Left lung (tissue), 10 donors: ENCODE data around the gene KATNBL1. TPM values are rescaled to one million over a fixed set of nuclear protein-coding genes. Genes with fewer than 3 reads are reported as not detected.
"Not testable (repeated sequence)": the region's sequence is repeated elsewhere in the genome, so short reads cannot be mapped to it uniquely, and the experiment has no call there.

Experiments
- ATAC-seq: fragments of 200-7000 bp; cut with Tn5 transposase; one replicate; pipeline ENCODE4 v1.9.1; 2020; ENCODE audit warnings: moderate library complexity
- DNase-seq, 4 donors: peaks; one replicate each; pipeline ENCODE4 v3.0.0-alpha.2; 2013 to 2020
- H3K27ac ChIP-seq, 2 donors: fragments of 200-600 bp; sonication (generic) in 1 of 2; one replicate each; pipeline versions ENCODE4 v1.5.0 to v1.8.0; 2020 to 2021
- H3K27me3 ChIP-seq, 2 donors: fragments of 200-600 bp; sonication (generic) in 1 of 2; one replicate each; pipeline versions ENCODE4 v1.5.0 to v1.8.0; 2020 to 2021
- H3K36me3 ChIP-seq, 2 donors: fragments of 200-600 bp; sonication (generic) in 1 of 2; one replicate each; pipeline versions ENCODE4 v1.5.0 to v1.8.0; 2020 to 2021
- H3K4me1 ChIP-seq, 2 donors: fragments of 200-600 bp; one replicate each; pipeline ENCODE4 v1.8.0; 2021
- H3K4me3 ChIP-seq, 2 donors: fragments of 200-600 bp; sonication (generic) in 1 of 2; one replicate each; pipeline versions ENCODE4 v1.5.0 to v1.8.0; 2020 to 2021; ENCODE audit warnings: mild to moderate bottlenecking in 1 of 2
- H3K9me3 ChIP-seq, 2 donors: fragments of 200-600 bp; sonication (generic) in 1 of 2; one replicate each; pipeline versions ENCODE4 v1.5.0 to v1.8.0; 2020 to 2021
- intact Hi-C, 2 donors: fragments of 100-400 bp; cut with DNase I; formaldehyde crosslinking; loops; one replicate each; pipeline versions ENCODE4 v1.11.2 to v1.14.2; 2022
- polyA plus RNA-seq, 6 donors: library from polyadenylated mRNA; unstranded; fragments of 120-200 nt; gene quantifications; one replicate each; pipeline ENCODE4 v1.2.1, GENCODE V29; 2013; ENCODE audit not compliant: insufficient read length in 6 of 6
- total RNA-seq, 2 donors: library from RNA; stranded (reverse); fragmentation: NEBNext Ultra II Directional; extraction: Animal tissue kit (Norgen Biotek cat#: 25700); gene quantifications; one replicate each; pipeline ENCODE4 v1.2.1, GENCODE V29; 2021
- TF ChIP-seq, protein P1 (sequence below), 2 donors: fragments of 200-600 bp; sonication (generic) in 1 of 2; IDR thresholded peaks; one replicate each; pipeline versions ENCODE4 v1.5.0 to v1.8.0; 2021; ENCODE audit warnings: antibody characterized with exemption in 2 of 2
- donor health status: DM: no; HTN: yes; CAD: no.
- donor health status: DM: no; HTN: no; CAD: no.

KATNBL1 gene
- total and polyA plus RNA-seq, 8 donors = 37.4 to 112 (median 88.0) TPM

DNA sequence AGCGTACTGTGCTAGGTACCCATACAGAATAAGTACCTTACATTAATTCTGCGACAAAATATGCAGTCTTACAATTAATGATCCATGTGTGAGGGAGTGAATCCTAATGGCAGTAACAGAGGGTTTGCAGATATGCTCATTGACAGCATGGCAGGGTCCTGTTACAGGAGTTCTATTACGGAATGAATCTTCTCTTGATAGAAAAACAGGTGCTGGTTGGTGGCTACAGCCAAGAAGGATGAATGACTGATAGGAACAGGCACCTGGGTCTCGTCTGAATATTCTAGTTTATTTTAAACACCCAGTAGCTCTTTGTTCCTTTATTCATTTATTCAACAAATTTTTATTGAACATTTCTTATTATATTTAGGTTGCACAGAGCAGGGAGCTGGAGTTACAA is 85.2 kb downstream of the KATNBL1 start:
- no peak overlapping the region for H3K27ac ChIP-seq
- DNase-seq (no peak), ATAC-seq (no peak)

DNA sequence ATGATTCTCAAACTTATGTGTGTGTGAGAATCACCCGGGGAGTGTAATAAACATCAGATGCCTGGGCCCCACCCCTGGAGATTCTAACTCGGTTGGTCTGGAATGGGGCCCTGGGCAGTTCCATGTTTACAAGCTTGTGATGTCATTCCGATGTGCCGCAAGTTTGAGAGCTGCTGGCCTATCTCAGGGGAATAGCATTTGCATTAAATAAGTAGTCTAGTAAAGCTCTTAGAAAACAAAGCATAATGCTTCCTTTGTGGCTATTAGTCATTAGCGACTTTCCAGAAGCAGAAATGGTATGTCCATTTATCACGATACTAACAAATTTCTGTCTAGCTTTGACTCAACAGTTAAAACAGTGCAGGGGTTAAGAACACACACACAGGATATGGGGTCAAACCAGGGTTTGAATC is 87.1 kb downstream of the KATNBL1 start:
- intact Hi-C loops = no loop called here
- Histone ChIP-seq H3K4me1 (no peaks in the 10 kb centered on the region), H3K4me3 (no peak overlapping the region), H3K27ac (no peak overlapping the region), H3K9me3 (no peaks in the 10 kb centered on the region), H3K27me3 (peaks cover 0 to 15% of the 10 kb centered on the region in 2 donors), H3K36me3 (no peaks in the 10 kb centered on the region)
- DNase-seq (no peak), ATAC-seq (no peak)
- TF ChIP-seq, protein P1, sequence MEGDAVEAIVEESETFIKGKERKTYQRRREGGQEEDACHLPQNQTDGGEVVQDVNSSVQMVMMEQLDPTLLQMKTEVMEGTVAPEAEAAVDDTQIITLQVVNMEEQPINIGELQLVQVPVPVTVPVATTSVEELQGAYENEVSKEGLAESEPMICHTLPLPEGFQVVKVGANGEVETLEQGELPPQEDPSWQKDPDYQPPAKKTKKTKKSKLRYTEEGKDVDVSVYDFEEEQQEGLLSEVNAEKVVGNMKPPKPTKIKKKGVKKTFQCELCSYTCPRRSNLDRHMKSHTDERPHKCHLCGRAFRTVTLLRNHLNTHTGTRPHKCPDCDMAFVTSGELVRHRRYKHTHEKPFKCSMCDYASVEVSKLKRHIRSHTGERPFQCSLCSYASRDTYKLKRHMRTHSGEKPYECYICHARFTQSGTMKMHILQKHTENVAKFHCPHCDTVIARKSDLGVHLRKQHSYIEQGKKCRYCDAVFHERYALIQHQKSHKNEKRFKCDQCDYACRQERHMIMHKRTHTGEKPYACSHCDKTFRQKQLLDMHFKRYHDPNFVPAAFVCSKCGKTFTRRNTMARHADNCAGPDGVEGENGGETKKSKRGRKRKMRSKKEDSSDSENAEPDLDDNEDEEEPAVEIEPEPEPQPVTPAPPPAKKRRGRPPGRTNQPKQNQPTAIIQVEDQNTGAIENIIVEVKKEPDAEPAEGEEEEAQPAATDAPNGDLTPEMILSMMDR (IDR thresholded peaks at IDR 0.05) = no peak

More for the DNA sequence above, 85.2 kb downstream of the KATNBL1 start:
- Histone ChIP-seq H3K4me3 (no peak overlapping the region), H3K36me3 (no peaks in the 10 kb centered on the region), H3K27me3 (peaks cover 0 to 3% of the 10 kb centered on the region in 2 donors), H3K9me3 (no peaks in the 10 kb centered on the region), H3K4me1 (no peaks in the 10 kb centered on the region)
- TF ChIP-seq, protein P1 (IDR thresholded peaks at IDR 0.05) = no peak
- intact Hi-C loops = no loop called here

DNA sequence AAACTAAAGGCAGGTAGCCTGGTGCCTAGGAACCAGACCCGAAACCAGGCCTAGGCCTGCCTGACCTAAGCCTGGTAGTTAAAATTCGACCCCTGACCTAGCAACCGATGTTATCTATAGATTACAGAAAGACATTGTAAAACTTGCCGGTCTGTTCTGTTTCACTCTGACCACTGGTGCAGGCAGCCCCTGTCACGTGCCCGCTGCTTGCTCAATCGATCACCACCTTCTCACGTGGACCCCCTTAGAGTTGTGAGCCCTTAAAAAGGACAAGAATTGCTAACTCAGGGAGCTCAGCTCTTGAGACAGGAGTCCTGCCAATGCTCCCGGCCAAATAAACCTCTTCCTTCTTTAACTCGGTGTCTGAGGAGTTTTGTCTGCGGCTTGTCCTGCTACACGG is 88.1 kb downstream of the KATNBL1 start:
- H3K27ac ChIP-seq, H3K4me3 ChIP-seq, intact Hi-C loops, H3K4me1 ChIP-seq, ATAC-seq, H3K9me3 ChIP-seq, H3K36me3 ChIP-seq, DNase-seq: not testable (repeated sequence)
- peaks cover 0 to 15% of the 10 kb centered on the region in 2 donors for H3K27me3 ChIP-seq

DNA sequence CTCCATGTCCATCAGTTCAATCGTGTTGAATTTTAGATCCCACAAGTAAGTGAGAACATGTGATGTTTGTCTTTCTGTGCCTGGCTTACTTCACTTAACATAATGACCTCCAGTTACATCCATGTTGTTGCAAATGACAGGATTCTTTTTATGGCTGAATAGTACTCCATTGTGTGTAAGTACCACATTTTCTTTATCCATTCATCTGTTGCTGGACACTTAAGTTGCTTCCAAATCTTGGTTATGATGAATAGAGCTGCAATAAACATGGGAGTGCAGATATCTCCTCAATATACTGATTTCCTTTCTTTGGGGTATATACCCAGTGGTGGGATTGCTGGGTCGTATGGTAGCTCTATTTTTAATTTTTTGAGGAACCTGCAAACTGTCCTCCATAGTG is 89.5 kb downstream of the KATNBL1 start:
- intact Hi-C loops, DNase-seq, H3K4me3 ChIP-seq, H3K36me3 ChIP-seq, ATAC-seq, H3K4me1 ChIP-seq, H3K9me3 ChIP-seq, H3K27ac ChIP-seq: not testable (repeated sequence)
- H3K27me3 ChIP-seq = peaks cover 0 to 24% of the 10 kb centered on the region in 2 donors

DNA sequence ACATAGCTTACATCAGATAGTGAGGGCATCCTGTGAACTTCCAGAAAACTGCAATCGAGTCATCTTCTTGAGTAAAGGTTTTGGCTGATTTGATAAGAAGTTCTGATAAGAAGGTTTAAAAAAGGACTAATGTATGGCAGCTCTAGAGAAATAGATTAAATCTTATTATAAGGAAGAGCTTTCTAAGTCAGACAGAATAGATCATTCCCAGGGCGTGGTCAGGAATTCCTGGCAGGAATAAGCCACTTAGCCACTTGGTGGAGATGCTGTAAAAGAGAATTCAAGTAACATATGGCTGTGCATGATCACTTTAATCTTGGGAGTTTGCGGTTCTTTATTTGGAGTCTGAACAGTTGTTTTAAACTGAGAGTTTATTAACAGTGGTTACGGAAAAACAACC is 90.6 kb downstream of the KATNBL1 start:
- DNase-seq (no peak), ATAC-seq (no peak)
- H3K27ac ChIP-seq = no peak overlapping the region
- H3K9me3 ChIP-seq = no peaks in the 10 kb centered on the region
- H3K4me1 ChIP-seq = no peaks in the 10 kb centered on the region
- no peak overlapping the region for H3K4me3 ChIP-seq
- no peaks in the 10 kb centered on the region for H3K36me3 ChIP-seq
- intact Hi-C loops = no loop called here
- TF ChIP-seq, protein P1 (IDR thresholded peaks at IDR 0.05) = no peak
- peaks cover 0 to 35% of the 10 kb centered on the region in 2 donors for H3K27me3 ChIP-seq

DNA sequence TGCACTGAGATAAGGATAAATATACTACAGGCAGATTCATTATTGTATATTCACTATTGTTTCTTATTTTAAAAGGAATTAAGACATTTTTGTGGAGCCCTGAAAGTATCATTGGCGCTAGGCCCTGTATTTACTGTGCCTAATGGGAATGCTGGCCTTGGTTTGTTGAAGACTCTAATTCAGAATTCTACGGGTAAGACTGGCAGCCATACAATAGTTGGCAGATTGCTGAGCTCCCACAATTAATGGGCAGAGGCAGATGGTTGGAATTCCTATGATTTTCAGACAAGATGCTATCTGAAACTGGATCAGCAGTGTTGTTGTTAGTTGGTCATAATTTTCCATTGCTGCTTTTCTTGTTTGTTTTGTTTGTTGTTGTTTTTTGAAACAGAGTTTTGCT is 93.3 kb downstream of the KATNBL1 start:
- Histone ChIP-seq H3K27me3 (peaks cover 0 to 50% of the 10 kb centered on the region in 2 donors), H3K27ac (no peak overlapping the region), H3K9me3 (no peaks in the 10 kb centered on the region), H3K36me3 (no peaks in the 10 kb centered on the region), H3K4me1 (no peaks in the 10 kb centered on the region), H3K4me3 (no peak overlapping the region)
- intact Hi-C loops = no loop called here
- no peak for ATAC-seq
- TF ChIP-seq, protein P1 (IDR thresholded peaks at IDR 0.05) = no peak
- DNase-seq = no peak
